Stimulated activated CD4-positive, alpha-beta T cell treated with anti-CD3 and anti-CD28 coated beads, TNF-alpha, amount 100 ng/mL, for 48 hours (primary cell): ENCODE results near the gene ERMARD.

Experiments used
- DNase-seq, 3 donors: peaks; one replicate each; pipeline ENCODE4 v3.0.0-alpha.2; 2020; ENCODE audit warnings: low read depth in 3 of 3

Gene ERMARD

GRCh38 chr6:169802790-169803189 is 51.4 kb downstream of the ERMARD start:
- no peak for DNase-seq

GRCh38 chr6:169803271-169803811 is 51.9 kb downstream of the ERMARD start:
- no peak for DNase-seq

- DNase-seq: no peak
Observed at GRCh38 chr6:169803816-169804340, 52.5 kb downstream of the ERMARD start.

GRCh38 chr6:169804427-169804826 is 53.0 kb downstream of the ERMARD start:
- no peak for DNase-seq

GRCh38 chr6:169805242-169805838 is 53.9 kb downstream of the ERMARD start:
- DNase-seq: no peak

- no peak for DNase-seq
Observed at GRCh38 chr6:169806701-169807100, 55.3 kb downstream of the ERMARD start.

- DNase-seq: no peak
Observed at GRCh38 chr6:169807229-169807628, 55.8 kb downstream of the ERMARD start.

- DNase-seq: no peak
Observed at GRCh38 chr6:169807699-169808607, 56.5 kb downstream of the ERMARD start.

- DNase-seq: no peak
Observed at GRCh38 chr6:169808608-169808967, 57.2 kb downstream of the ERMARD start.

GRCh38 chr6:169809386-169809785 is 58.0 kb downstream of the ERMARD start:
- DNase-seq: no peak

GRCh38 chr6:169810066-169810989 is 58.9 kb downstream of the ERMARD start:
- DNase-seq: no peak

GRCh38 chr6:169811072-169811471 is 59.6 kb downstream of the ERMARD start:
- DNase-seq: no peak

- DNase-seq: no peak
Observed at GRCh38 chr6:169811521-169812256, 60.3 kb downstream of the ERMARD start.

GRCh38 chr6:169812257-169812644 is 60.8 kb downstream of the ERMARD start:
- no peak for DNase-seq

GRCh38 chr6:169813969-169814368 is 62.5 kb downstream of the ERMARD start:
- no peak for DNase-seq

- no peak for DNase-seq
Observed at GRCh38 chr6:169816054-169816453, 64.6 kb downstream of the ERMARD start.

- no peak for DNase-seq
Observed at GRCh38 chr6:169816975-169817374, 65.6 kb downstream of the ERMARD start.

GRCh38 chr6:169820358-169820757 is 68.9 kb downstream of the ERMARD start:
- no peak for DNase-seq

GRCh38 chr6:169824021-169824420 is 72.6 kb downstream of the ERMARD start:
- no peak for DNase-seq

GRCh38 chr6:169824848-169825557 is 73.6 kb downstream of the ERMARD start:
- DNase-seq: no peak
